DND-41 (cell line): ENCODE data around the gene TERB1.

Source experiments
- CTCF ChIP-seq: IDR thresholded peaks from 2 replicates; pipeline ENCODE4 v1.5.1; 2012; ENCODE audit warnings: borderline replicate concordance, low read length, moderate library complexity, mild to moderate bottlenecking; ENCODE audit not compliant: poor library complexity, severe bottlenecking; ENCODE audit errors: extremely low read depth
- EZH2 ChIP-seq: IDR thresholded peaks from 3 replicates; pipeline ENCODE4 v1.6.1; 2012; ENCODE audit warnings: borderline replicate concordance, low read depth, mild to moderate bottlenecking, moderate library complexity, low read length, inconsistent platforms; ENCODE audit not compliant: severe bottlenecking

- TF ChIP-seq CTCF (no peak), EZH2 (no peak)
Observed at GRCh38 chr16:66832661-66833305, 31.4 kb upstream of the TERB1 start.
